HG02970 (cell line): ENCODE results near the gene HOMER1.
"Not testable (repeated sequence)": the region's sequence is repeated elsewhere in the genome, so short reads cannot be mapped to it uniquely, and the experiment has no call there.

Experiments used
- ATAC-seq: cut with Tn5 transposase; IDR thresholded peaks from one replicate; pipeline ENCODE4 v1.9.1; 2021; ENCODE audit warnings: mild to moderate bottlenecking, moderate library complexity, moderate number of reproducible peaks; ENCODE audit not compliant: unreplicated experiment, low FRiP score

The HOMER1 gene

DNA sequence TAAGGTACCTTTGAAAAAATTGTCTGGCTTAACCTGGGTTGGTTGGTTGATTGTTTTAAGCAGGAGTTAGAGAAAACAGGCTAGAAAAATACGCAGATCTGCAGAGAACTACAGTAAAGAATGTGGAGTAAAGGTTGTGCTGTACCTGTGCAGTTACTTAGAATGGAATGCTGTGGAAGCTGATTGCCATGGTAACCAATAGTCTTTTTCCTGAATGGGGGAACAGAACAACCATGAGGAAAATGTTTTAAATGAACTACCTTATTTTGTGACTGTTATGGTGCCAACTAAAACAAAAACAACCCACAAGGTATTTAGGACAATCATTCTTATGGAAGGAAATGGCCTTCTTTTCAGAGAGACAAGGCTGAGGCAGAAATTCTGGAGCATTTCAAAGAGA is 4.8 kb upstream of the HOMER1 start:
- no peak for ATAC-seq

DNA sequence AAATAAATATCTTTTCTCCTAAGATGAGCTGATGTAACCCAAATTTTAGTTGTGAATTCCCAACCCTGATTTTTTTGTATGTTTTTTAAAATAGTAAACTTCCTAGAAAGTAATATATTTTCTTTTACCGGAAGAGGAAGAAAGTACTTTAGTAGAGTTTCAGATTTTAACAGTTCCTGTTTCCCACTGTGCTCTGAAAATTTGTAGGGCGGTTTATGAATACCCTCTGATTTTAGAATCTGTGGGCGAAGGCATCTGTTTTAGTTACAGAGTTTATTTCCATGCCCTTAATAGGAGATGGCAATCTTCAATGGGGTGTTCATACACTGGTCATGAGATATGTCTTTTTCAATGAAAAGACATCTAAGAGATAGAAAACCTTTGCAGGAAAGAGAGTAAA is 3.7 kb upstream of the HOMER1 start:
- no peak for ATAC-seq

DNA sequence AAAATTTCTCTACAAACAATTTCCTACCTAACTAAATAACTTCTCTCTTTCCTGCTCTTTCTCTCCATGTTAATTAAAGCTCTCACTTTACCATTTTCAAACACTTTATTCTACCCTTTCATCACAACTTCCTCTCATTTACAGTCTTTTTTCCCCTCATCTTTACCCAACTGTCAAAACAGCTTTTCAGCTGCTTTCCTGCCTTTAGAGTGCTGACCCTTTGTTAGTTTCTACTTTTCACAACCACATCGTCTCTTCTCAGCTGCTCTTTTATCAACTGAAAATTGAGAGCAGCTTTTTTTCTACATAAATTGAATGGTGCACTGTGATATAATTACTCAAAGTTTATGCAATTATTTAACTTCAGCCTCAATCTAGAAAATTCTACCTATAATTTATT is 3.1 kb upstream of the HOMER1 start:
- ATAC-seq: no peak

DNA sequence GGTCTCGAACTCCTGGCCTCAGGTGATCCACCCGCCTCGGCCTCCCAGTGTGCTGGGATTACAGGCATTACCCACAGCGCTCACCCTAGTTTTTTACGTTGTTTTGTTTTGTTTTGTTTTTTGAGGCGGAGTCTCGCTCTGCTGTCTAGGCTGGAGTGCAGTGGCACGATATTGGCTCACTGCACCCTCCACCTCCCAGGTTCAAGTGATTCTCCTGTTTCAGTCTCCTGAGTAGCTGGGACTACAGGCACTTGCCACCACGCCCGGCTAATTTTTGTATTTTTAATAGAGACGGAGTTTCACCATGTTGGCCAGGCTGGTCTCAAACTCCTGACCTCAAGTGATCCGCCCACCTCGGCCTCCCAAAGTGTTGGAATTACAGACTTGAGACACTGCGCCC is 2.4 kb upstream of the HOMER1 start:
- ATAC-seq: not testable (repeated sequence)

DNA sequence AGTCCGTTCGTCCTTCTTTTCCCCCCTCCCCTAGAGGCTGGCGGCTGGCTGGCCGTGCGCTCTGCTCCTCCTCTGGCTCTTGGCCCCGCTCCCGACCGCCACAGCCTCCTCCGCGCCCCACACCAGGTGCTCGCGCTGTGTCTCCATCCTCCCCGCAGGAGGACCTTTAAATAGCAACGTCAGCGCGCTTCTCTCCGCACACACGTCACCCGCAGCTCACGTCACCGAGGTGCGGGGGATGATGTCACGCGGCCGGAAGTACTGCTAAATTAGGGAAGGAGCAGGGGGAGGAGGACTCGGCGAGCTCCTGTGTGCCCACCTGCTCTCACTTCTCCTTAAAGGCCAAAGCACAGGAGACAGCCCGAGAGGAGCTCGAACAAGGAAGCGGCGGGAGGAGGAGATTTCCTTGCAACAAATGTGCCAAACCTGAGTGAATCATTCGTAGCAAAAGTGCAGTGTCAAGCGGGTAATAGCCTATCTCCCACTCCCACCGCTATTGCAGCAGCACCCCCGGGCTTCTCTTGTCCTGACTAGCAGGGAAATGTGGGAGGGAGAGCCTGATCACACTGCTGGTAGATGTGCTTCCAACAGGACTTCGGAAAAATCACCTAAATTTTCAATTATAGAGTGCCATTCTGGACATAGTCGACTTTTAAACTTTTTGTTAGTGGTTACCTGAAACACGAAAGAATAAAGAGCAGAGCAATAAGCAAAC is 614 bp upstream of the HOMER1 start:
- ATAC-seq: peak; percentile 76

DNA sequence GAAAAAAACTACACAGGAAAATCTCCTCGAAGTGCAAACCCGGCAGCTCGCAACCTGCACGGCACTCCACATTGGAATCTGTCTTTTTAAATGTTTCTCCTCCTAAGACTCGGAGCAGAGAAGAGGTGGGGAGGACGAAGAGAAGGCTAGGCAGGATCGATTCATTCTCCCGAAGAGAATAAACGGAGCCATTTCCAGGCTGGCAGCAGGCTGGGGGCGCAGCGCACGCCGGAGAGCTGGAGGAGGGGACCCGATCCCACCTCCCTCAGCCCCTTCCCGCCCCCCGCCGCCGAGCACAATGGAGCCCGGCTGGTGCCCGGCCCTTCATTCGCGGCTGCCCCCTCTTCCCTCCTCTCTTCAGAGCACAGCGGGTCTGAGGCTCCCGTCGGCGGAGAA is 628 bp downstream of the HOMER1 start:
- no peak for ATAC-seq

DNA sequence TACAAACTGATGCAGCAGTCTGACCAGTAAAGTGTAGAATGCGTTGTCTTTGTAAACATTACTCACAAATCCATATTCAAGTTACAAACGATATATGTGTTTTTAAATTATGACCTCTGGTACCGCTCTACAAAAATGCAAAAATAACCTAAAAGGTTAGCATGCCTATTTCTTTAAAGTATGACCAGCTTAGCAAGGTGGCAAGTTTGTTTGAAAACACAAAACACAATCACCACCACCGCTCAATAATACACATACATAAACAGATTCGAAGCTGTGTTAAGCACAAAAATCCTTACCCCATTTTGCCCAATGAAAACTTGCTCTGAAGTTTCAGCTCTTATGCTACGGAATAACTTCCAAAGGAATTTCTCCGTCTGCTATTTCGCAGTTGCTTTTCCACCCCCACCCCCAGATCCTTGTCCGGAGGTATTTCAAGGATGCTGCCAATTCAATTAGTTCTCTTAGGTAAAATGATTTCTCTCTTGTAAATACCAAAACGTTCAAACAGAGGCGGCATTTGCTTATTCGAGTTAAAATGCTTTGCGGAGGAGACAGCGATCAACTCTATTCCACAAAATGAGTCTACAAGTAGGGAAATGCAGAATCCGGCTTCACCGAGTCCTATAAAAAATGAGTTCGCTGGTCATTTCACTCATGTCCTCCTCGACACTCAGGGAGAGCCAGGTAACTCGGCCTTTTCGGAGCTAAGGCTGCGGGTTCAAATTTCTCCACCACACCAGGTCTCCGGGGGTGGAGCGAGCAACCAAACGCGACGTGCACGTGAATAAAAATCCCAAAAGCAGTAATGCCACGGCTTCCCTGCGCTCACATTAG is 1.2 kb downstream of the HOMER1 start:
- ATAC-seq: no peak

DNA sequence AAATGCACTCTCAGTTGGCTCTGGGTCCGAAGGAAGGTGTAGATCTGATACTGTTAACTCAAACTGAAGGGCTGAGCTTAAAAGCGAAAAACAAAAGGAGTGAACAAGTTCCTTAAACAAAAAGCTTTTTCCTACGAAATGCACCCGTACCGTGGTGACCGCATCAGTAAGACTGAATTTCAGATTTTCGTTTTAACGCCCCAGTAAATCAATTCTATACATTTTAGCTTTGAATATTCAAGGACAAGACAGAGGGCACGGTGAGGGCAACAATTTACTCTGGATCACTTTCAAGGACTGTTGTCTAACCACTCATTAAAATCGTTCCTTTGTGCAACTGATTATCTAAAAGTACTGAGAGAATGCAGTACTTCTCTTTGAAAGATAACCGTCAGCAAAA is 1.9 kb downstream of the HOMER1 start:
- no peak for ATAC-seq

DNA sequence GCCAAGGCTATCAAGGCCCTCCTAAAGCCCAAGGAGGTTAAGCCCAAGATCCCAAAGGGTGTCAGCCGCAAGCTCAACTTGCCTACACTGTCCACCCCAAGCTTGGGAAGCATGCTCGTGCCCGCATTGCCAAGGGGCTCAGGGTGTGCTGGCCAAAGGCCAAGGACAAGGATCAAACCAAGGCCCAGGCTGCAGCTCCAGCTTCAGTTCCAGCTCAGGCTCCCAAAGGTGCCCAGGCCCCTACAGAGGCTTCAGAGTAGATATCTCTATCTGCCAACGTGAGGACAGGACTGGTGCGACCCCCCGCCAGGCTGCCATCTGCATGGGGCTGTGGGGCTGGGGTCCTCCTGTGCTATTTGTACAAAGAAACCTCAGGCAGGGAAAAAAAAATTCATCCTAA is 3.3 kb downstream of the HOMER1 start:
- no peak for ATAC-seq

DNA sequence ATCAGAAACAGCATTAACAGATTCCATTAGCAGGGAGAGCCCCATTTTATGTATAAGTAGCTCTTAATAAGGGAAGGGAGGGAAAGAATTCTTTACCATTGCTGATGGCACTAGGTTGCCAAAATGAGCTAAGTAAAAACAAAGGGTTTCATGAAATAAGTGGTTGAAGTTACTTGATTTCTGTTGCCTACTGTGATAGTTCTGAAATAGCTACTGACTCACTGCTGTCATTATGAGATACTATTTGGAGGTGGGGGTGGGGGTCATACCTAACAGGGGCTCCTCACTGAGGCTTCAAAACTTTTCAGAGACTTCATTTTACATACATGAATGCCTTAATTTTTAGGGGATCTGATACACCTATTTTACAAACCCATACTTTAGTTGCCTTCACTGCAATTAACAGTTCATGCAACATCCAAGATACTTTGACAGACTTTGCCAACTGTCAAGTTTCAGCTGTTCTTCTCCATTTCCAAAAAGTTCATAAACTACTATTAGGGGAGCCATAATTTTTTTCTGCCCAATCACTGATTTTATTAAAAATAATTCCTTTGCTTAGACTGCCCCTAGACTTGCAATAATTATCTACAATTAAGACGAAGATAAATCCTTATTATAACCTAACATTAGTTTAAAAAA is 4.6 kb downstream of the HOMER1 start:
- ATAC-seq: no peak

DNA sequence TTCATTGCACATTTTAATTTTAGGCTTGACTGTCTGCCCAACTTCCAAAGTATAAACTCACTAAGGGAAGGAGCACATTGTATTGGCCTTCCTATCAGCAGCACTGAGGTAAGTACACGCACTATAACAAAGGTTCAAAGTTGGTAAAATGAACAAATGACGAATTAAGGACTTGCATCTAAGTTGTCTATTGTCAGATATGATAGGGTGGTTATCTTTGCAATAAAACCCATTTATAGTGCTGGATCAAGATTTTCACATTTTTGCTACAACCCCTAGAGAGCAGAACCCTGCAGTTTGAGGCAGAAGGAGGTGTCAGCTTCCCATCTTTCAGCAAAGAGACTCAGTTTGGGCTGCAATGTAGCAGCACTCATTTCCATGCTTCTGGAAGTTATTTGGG is 5.1 kb downstream of the HOMER1 start:
- ATAC-seq: no peak

DNA sequence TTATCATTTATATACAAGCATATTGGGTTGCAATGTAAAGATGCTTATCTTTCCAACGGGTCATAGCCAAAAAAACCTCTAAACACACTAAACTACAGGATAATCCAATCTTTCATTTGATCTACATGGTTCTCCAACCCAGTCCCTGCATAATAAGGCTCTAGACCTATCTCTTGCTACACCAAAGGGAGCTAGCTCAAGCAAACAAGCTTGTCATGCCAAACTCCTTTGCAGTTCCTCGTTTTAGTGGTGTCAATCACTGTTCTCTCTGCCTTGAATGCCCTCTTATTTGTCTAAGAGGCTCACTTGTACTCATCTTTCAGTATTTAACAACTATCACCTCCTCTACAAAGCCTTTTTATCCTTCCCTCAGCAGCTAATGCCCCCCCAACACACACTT is 5.6 kb downstream of the HOMER1 start:
- no peak for ATAC-seq

DNA sequence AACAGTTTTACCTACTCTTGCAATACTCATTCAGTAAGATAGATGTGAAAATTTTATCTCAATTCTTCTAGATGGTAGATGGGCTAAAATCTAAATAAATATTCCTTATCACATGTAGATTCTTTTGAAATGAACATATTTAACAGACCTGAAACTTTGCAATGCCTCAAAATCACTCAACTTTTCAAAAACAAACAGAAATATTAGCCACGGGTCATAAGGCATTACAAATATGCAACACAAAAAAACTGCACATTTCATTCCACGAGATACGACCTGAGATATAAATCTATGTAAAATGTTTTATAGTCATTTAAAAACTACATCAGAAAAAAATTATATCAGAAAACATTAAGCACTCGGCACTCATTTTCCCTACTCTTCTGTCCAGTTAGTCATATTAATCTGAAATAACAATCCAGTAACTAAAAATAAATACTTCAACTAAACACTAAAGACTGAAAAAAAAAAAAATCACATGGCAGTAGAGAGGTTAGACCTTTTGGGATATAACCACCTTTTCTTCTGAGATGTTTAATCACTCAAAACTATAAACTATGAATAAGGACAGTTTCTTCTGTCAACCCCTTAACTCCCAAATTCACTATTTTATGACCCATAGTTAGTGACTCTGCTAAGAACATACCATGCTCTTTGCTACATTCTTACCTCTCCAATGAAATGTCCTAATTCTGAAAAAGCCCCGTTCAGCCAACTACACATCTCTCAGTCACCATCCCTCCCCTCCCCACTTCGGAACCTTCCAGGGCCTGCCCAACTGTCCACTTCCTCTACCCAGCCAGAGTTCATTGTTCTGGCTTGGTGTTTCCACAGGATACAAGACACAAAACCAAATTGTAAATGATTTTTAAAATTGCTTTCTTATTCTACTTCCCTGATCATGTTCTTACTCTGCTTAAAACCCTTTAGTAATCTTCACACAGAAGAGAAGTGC is 6.4 kb downstream of the HOMER1 start:
- no peak for ATAC-seq

DNA sequence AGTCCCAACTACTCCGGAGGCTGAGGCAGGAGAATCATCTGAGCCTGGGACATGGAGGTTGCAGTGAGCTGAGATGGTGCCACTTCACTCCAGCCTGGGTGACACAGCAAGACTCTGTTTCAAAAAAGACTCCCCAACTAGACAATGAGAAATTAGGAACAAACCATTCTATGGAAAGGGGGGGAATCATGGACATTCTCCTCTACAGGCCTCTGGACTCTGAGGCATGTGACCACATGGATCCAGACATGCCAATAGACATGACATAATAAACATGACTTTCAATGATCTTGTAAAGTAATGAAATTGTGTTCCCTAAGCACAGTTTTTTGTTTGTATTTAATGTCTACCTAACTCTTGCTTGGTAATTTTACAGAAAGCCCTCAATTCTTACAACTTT is 8.8 kb downstream of the HOMER1 start:
- ATAC-seq: no peak

DNA sequence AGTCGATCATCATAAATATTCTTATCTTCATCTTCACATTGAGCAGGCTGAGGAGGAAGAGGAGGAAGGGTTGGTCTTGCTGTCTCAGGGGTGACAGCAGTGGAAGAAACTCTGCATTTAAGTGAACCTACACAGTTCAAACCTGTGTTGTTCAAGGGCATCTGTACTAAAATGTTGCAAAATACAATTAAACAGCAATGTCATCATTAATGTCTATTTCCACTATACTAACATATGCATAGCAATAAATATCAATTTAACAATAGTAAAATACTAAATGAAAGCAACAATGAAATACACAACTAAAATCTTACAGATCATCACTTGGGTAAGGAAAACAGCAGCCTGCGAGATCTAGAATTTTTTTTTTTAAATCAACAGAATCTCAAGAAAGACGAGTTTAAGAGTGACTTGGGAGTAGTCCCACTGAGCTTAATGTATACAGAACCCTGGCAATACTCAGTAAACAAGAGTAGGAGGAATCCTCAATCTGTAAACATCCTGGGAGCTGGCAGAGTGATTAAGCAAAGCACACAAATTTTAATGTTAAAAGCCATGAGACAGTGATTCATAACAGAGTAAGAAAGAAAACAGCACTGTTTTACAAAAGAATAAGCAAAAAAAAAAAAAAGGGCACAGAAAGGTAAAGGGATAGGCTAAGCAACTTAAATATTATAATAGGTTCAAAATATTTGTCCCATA is 10.0 kb downstream of the HOMER1 start:
- ATAC-seq: no peak

DNA sequence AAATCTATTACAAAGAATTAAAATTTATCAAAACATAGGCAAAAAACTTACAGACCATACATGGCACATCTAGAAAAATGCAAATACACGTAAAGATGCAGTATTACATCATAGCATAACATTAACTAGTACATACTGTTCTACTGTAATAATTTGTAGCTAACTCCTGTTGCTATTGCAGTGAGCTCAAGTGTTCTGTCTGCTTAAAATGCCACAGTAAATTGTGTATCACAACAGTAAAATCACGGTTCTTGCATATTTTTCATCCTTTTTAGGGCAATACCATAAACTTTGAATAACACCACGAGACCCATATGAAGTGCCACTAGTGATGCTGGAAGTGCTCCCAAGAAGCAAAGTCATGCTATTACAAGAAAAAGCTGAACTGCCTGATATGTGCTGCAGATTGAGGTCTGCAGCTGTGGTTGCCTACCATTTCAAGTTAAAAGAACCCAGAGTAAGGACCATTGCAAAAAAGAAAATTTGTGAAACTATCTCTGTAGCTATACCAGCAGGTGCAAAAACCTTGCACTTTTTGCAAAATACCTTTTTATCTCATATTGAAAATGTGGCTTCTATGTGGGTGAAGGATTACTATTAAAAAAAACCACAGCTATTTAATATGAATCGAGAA is 14.2 kb downstream of the HOMER1 start:
- no peak for ATAC-seq

DNA sequence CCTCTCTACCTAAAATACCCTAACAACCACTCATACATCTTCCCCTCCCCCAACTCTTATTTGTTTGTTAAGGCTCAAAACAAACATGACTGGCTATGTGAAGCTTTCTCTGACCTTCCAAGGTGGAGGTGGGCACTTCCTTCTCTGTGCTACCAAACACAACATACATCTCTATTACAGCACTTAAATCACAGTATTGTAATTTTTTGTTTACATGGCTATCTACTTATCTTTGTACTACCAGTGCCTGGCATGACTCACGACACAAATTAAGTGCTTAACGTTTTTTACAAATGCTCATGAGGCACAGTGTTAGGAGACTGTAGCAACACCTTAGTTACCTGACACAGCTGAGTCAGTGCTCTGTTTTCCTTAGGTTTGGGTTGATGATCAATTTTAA is 18.6 kb downstream of the HOMER1 start:
- ATAC-seq: no peak

DNA sequence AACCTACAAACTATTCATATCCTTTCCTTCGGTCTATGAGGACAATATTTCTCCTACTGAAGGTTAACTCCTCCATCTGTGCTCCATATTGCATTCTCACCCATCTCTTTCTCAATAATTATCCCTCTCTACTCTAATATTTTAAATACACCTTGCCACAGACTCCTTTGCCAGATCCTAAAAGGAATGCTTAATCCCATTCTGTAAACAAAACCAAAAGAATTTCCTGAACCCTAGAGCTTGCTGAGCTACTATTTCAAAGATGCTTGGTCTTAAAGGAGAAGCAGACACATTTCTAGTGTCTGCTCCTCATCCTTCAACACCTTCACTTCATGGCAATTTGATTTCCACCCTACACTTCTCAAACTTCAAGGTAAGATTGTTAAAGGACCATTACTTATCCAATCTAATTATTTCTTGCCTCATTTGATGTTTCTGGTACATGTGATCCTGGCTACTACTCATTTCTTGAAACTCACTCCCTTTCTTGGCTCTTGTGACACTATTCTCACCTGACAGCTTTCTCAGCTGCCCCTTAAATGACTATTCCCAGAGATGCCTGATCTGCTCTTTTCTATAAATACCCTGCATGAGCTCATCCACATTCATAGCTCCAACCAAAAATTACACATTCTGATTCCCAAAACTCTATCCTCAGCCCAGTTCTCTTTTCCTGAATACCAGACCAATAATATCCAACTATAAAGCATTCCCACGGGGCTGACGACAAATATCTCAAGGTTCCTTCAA is 20.2 kb downstream of the HOMER1 start:
- ATAC-seq: no peak
